Omental fat pad (tissue), 4 donors: ENCODE measurements around the gene GP2. TPM values are rescaled to one million over a fixed set of nuclear protein-coding genes. Genes with fewer than 3 reads are reported as not detected.

Experiments used
- ATAC-seq: fragments of 150-250 bp; one replicate; pipeline ENCODE4 v1.9.1; 2016; ENCODE audit warnings: mild to moderate bottlenecking, moderate library complexity; ENCODE audit not compliant: low FRiP score
- DNase-seq: peaks from one replicate; pipeline ENCODE4 v3.0.0-alpha.2; 2019; ENCODE audit warnings: low spot score
- CTCF ChIP-seq, 3 donors: fragments of 450-650 bp; IDR thresholded peaks; one replicate each; pipeline ENCODE4 v1.5.1; 2016 to 2017; ENCODE audit warnings: antibody characterized with exemption in 3 of 3, mild to moderate bottlenecking in 3 of 3, moderate library complexity in 2 of 3
- total RNA-seq, 4 donors: library from RNA; depleted of rRNA; stranded (reverse); fragments of >200 nt; gene quantifications; one replicate each; pipeline ENCODE4 v1.1.0, GENCODE V29; 2016

GP2 gene
- total RNA-seq, 4 donors from 2014 or later: 0.31 to 1.4 (median 0.32) TPM; not detected in 1

- DNase-seq (no peak), ATAC-seq (no peak)
- TF ChIP-seq CTCF (IDR thresholded peaks at IDR 0.05): no peak
Measured at GRCh38 chr16:20320592-20320991, 6.7 kb downstream of the GP2 start.

GRCh38 chr16:20320178-20320577 is 7.1 kb downstream of the GP2 start:
- no peak for TF ChIP-seq CTCF (IDR thresholded peaks at IDR 0.05)
- DNase-seq (no peak), ATAC-seq (no peak)

- ATAC-seq: no peak
- TF ChIP-seq CTCF (IDR thresholded peaks at IDR 0.05): no peak
- no peak for DNase-seq
Measured at GRCh38 chr16:20319406-20319805, 7.9 kb downstream of the GP2 start.

GRCh38 chr16:20318437-20318836 is 8.9 kb downstream of the GP2 start:
- no peak for TF ChIP-seq CTCF (IDR thresholded peaks at IDR 0.05)
- no peak for DNase-seq
- ATAC-seq: no peak

GRCh38 chr16:20318006-20318405 is 9.3 kb downstream of the GP2 start:
- no peak for TF ChIP-seq CTCF (IDR thresholded peaks at IDR 0.05)
- ATAC-seq (no peak), DNase-seq (no peak)

DNA sequence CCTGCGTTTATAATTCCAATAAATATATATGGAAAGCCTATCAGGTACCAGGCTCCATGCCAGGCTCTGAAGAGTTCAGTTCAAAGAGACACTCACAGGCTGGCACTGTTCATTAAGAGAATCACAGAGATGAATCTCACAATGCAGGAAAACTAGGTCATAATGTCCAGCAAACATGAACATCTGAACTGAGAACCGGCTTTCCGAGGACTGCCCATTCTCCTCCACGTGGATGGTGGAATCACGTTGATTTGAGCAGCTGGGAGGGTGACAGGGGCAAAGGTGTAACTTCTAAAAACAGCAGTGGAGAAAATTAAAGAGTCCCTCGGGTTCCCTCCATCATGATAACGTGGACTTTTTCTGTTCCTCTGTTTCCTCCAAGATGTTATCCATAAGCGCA is 10.2 kb downstream of the GP2 start:
- no peak for DNase-seq
- no peak for ATAC-seq
- no peak for TF ChIP-seq CTCF (IDR thresholded peaks at IDR 0.05)

- DNase-seq: no peak
- no peak for TF ChIP-seq CTCF (IDR thresholded peaks at IDR 0.05)
- no peak for ATAC-seq
Measured at GRCh38 chr16:20316715-20317114, 10.6 kb downstream of the GP2 start.
